Activated naive CD4-positive, alpha-beta T cell treated with anti-CD3 and anti-CD28 coated beads, Interleukin-2, amount 50 U/mL, for 72 hours (primary cell): ENCODE results near the gene KARS1. TPM values are rescaled to one million over a fixed set of nuclear protein-coding genes. Genes with fewer than 3 reads are reported as not detected.
A peak's percentile ranks its signal among the peaks of the same experiment; 100 is the strongest.

Source experiments
- ATAC-seq, 2 donors: fragments of 150-1000 bp; cut with Tn5 transposase; 2 replicates each; pipeline ENCODE4 v1.10.0; 2021; ENCODE audit warnings: mild to moderate bottlenecking in 2 of 2, moderate library complexity in 2 of 2
- DNase-seq, 2 donors: peaks; one replicate each; pipeline ENCODE4 v3.0.0; 2021 to 2022; ENCODE audit warnings: low spot score in 2 of 2
- H3K27ac Mint-ChIP-seq, 2 donors: one replicate each; pipeline ENCODE4 v1.8.0; 2022; ENCODE audit warnings: mild to moderate bottlenecking in 2 of 2, mixed read lengths in 2 of 2
- H3K36me3 Mint-ChIP-seq, 2 donors: one replicate each; pipeline ENCODE4 v1.8.0; 2022; ENCODE audit warnings: mixed read lengths in 2 of 2
- H3K9me3 Mint-ChIP-seq, 2 donors: one replicate each; pipeline ENCODE4 v1.8.0; 2022; ENCODE audit warnings: mixed read lengths in 2 of 2
- total RNA-seq, 2 donors: library from RNA; stranded (reverse); gene quantifications; one replicate each; pipeline ENCODE4 v1.2.3, GENCODE V29; 2022

KARS1 gene
- total RNA-seq, 2 donors from 2014 or later: 236 to 265 TPM

- no peaks in the 10 kb centered on the region for H3K9me3 Mint-ChIP-seq
- peak overlapping the region in 1 of 2 donors; percentile 22 for H3K27ac Mint-ChIP-seq
- DNase-seq (no peak), ATAC-seq (no peak)
- H3K36me3 Mint-ChIP-seq: peaks cover 41 to 64% of the 10 kb centered on the region in 2 donors
These were observed 14.6 kb downstream of the KARS1 start for GRCh38 chr16:75632857-75633256.

GRCh38 chr16:75630052-75630451 lies 17.4 kb downstream of the KARS1 start:
- H3K9me3 Mint-ChIP-seq: no peaks in the 10 kb centered on the region
- H3K36me3 Mint-ChIP-seq: peaks cover 52 to 71% of the 10 kb centered on the region in 2 donors
- DNase-seq (no peak), ATAC-seq (no peak)
- peak overlapping the region in 1 of 2 donors; percentile 38 for H3K27ac Mint-ChIP-seq

GRCh38 chr16:75629132-75629531 lies 18.3 kb downstream of the KARS1 start:
- DNase-seq (no peak), ATAC-seq (no peak)
- Mint-ChIP-seq H3K27ac (peak overlapping the region; percentile 41 to 52), H3K36me3 (peaks cover 57 to 78% of the 10 kb centered on the region in 2 donors), H3K9me3 (no peaks in the 10 kb centered on the region)

GRCh38 chr16:75628351-75628750 lies 19.1 kb downstream of the KARS1 start:
- Mint-ChIP-seq H3K9me3 (no peaks in the 10 kb centered on the region), H3K27ac (peak overlapping the region; percentile 41 to 77), H3K36me3 (peaks cover 57 to 73% of the 10 kb centered on the region in 2 donors)
- ATAC-seq (no peak), DNase-seq (no peak)

- Mint-ChIP-seq H3K9me3 (no peaks in the 10 kb centered on the region), H3K27ac (peak overlapping the region; percentile 41 to 77), H3K36me3 (peaks cover 59 to 73% of the 10 kb centered on the region in 2 donors)
- DNase-seq (no peak), ATAC-seq (no peak)
These were observed 19.6 kb downstream of the KARS1 start for GRCh38 chr16:75627851-75628250.

- Mint-ChIP-seq H3K27ac (peak overlapping the region; percentile 1 to 5), H3K36me3 (peaks cover 65 to 67% of the 10 kb centered on the region in 2 donors), H3K9me3 (no peaks in the 10 kb centered on the region)
- DNase-seq: no peak
- no peak for ATAC-seq
These were observed 20.7 kb downstream of the KARS1 start for GRCh38 chr16:75626806-75627205.

- H3K27ac Mint-ChIP-seq: peak overlapping the region in 1 of 2 donors; percentile 14
- no peak for ATAC-seq
- H3K36me3 Mint-ChIP-seq: peaks cover 57 to 59% of the 10 kb centered on the region in 2 donors
These were observed 22.5 kb downstream of the KARS1 start for GRCh38 chr16:75624921-75625334.

GRCh38 chr16:75622761-75623605 lies 24.5 kb downstream of the KARS1 start, which contains the start of gene ADAT1:
Gene ADAT1, minus strand, starts transcription at chr16:75623281. Its CDS starts 2,482 bp downstream, at chr16:75620799.
- ATAC-seq (peak; percentile 93 to 97), DNase-seq (peak; percentile 92 to 98)
- no peaks in the 10 kb centered on the region for H3K9me3 Mint-ChIP-seq
- peak within 1 kb of the TSS; percentile 95 to 98 for H3K27ac Mint-ChIP-seq
- peaks cover 50 to 54% of the 10 kb centered on the region in 2 donors for H3K36me3 Mint-ChIP-seq

More at GRCh38 chr16:75624921-75625334, 22.5 kb downstream of the KARS1 start:
- H3K9me3 Mint-ChIP-seq: no peaks in the 10 kb centered on the region
- DNase-seq: no peak

- ATAC-seq: no peak
- Mint-ChIP-seq H3K27ac (no peak overlapping the region), H3K9me3 (no peaks in the 10 kb centered on the region), H3K36me3 (peaks cover 37 to 47% of the 10 kb centered on the region in 2 donors)
- no peak for DNase-seq
These were observed 26.3 kb downstream of the KARS1 start for GRCh38 chr16:75621170-75621477.

- Mint-ChIP-seq H3K36me3 (peaks cover 34 to 44% of the 10 kb centered on the region in 2 donors), H3K9me3 (no peaks in the 10 kb centered on the region), H3K27ac (no peak overlapping the region)
- ATAC-seq (no peak), DNase-seq (no peak)
These were observed 26.9 kb downstream of the KARS1 start for GRCh38 chr16:75620326-75621169.

- H3K9me3 Mint-ChIP-seq: no peaks in the 10 kb centered on the region
- H3K27ac Mint-ChIP-seq: no peak overlapping the region
- peaks cover 34 to 37% of the 10 kb centered on the region in 2 donors for H3K36me3 Mint-ChIP-seq
- ATAC-seq (no peak), DNase-seq (no peak)
These were observed 28.7 kb downstream of the KARS1 start for GRCh38 chr16:75618780-75619179.

GRCh38 chr16:75617121-75617520 lies 30.3 kb downstream of the KARS1 start:
- ATAC-seq (peak; percentile 2 to 13), DNase-seq (no peak)
- H3K36me3 Mint-ChIP-seq: peaks cover 35 to 37% of the 10 kb centered on the region in 2 donors
- peak overlapping the region; percentile 46 to 79 for H3K27ac Mint-ChIP-seq
- no peaks in the 10 kb centered on the region for H3K9me3 Mint-ChIP-seq

- Mint-ChIP-seq H3K36me3 (peaks cover 30 to 39% of the 10 kb centered on the region in 2 donors), H3K9me3 (no peaks in the 10 kb centered on the region)
- ATAC-seq: peak; percentile 86 to 93
These were observed 30.9 kb downstream of the KARS1 start for GRCh38 chr16:75616521-75617010.

GRCh38 chr16:75615619-75616018 lies 31.8 kb downstream of the KARS1 start:
- H3K36me3 Mint-ChIP-seq: peaks cover 26 to 39% of the 10 kb centered on the region in 2 donors
- no peak for ATAC-seq
- peak overlapping the region; percentile 19 to 85 for H3K27ac Mint-ChIP-seq

More at GRCh38 chr16:75616521-75617010, 30.9 kb downstream of the KARS1 start:
- no peak for DNase-seq
- H3K27ac Mint-ChIP-seq: peak overlapping the region; percentile 46 to 85

GRCh38 chr16:75614066-75614897 lies 33.2 kb downstream of the KARS1 start:
- no peaks in the 10 kb centered on the region for H3K9me3 Mint-ChIP-seq
- no peak for ATAC-seq
- H3K27ac Mint-ChIP-seq: no peak overlapping the region
- DNase-seq: no peak
- H3K36me3 Mint-ChIP-seq: peaks cover 26 to 33% of the 10 kb centered on the region in 2 donors

More at GRCh38 chr16:75615619-75616018, 31.8 kb downstream of the KARS1 start:
- no peaks in the 10 kb centered on the region for H3K9me3 Mint-ChIP-seq
- no peak for DNase-seq

- H3K9me3 Mint-ChIP-seq: no peaks in the 10 kb centered on the region
- ATAC-seq (no peak), DNase-seq (no peak)
- no peak overlapping the region for H3K27ac Mint-ChIP-seq
- H3K36me3 Mint-ChIP-seq: peaks cover 28 to 29% of the 10 kb centered on the region in 2 donors
These were observed 41.0 kb downstream of the KARS1 start for GRCh38 chr16:75606507-75606906.
